HepG2 (cell line): Measurements from ENCODE around the gene CHCHD6. TPM values are rescaled to one million over a fixed set of nuclear protein-coding genes. Genes with fewer than 3 reads are reported as not detected.

Experiments
- ATAC-seq: fragments of 200-7000 bp; cut with Tn5 transposase; 3 replicates; pipeline ENCODE4 v1.9.1; 2020; ENCODE audit warnings: mild to moderate bottlenecking, moderate library complexity
- BruUV-seq: library from RNA; stranded (reverse); fragments of 400-500 nt; replicated peaks from 2 replicates; lab custom pipeline; 2021; lab: Mats Ljungman, UMichigan
- CTCF ChIA-PET: fragments of 300-600 bp; formaldehyde crosslinking; extraction: SDS; loops from one replicate; lab custom pipeline; 2021; ENCODE audit warnings: low total read pairs, inconsistent platforms, low intra/inter-chr PET ratio; lab: Yijun Ruan, JAX
- POLR2A ChIA-PET: fragments of 350-600 bp; sonication (Branson Sonifier 250); formaldehyde crosslinking; loops from one replicate; lab custom pipeline; 2020; ENCODE audit warnings: antibody characterized with exemption, inconsistent platforms; lab: Yijun Ruan, JAX
- DNase-seq: peaks from one replicate; pipeline ENCODE4 v3.0.0-alpha.2; 2015; ENCODE audit warnings: low spot score
- FAIRE-seq: peaks from 3 replicates; lab custom pipeline; 2011; peaks lifted over from hg19 to GRCh38; lab: Jason Lieb, UNC
- H2AFZ ChIP-seq: one replicate; pipeline ENCODE4 v1.6.1; 2011; ENCODE audit warnings: low read length, inconsistent platforms
- H3K27ac ChIP-seq: fragments of 300-600 bp; 3 replicates; pipeline ENCODE4 v1.8.0; 2011; ENCODE audit warnings: mixed run types, mild to moderate bottlenecking, mixed read lengths, low read length, inconsistent platforms; ENCODE audit not compliant: insufficient read depth; ENCODE audit errors: extremely low read length
- H3K27me3 ChIP-seq, 2 experiments: fragments of 200-600 bp in 1 of 2; 2 replicates in 1 of 2; 3 replicates in 1 of 2; pipeline versions ENCODE4 v1.6.0 to v1.8.0; 2011; ENCODE audit warnings: low read length in 2 of 2, mild to moderate bottlenecking in 2 of 2, moderate library complexity in 2 of 2, inconsistent platforms in 1 of 2; ENCODE audit not compliant: insufficient read depth in 2 of 2, control insufficient read depth in 1 of 2
- H3K36me3 ChIP-seq, 2 experiments: fragments of 200-600 bp in 1 of 2; replicated peaks in 1 of 2; 2 replicates in 1 of 2; 3 replicates in 1 of 2; pipeline versions ENCODE4 v1.5.1 to v1.8.0; 2011; ENCODE audit warnings: low read length in 2 of 2, inconsistent platforms in 1 of 2; ENCODE audit not compliant: insufficient read depth in 2 of 2, control insufficient read depth in 1 of 2
- H3K4me1 ChIP-seq: 2 replicates; pipeline ENCODE4 v1.5.1; 2012; ENCODE audit warnings: low read length, inconsistent platforms; ENCODE audit not compliant: insufficient read depth
- H3K4me2 ChIP-seq: 2 replicates; pipeline ENCODE4 v1.6.0; 2011; ENCODE audit warnings: low read depth, low read length, inconsistent platforms
- H3K4me3 ChIP-seq, 3 experiments: fragments of 200-600 bp in 1 of 3; sonication (generic), shearing (Covaris generic) in 1 of 3; replicated peaks in 1 of 3; 2 replicates each; pipeline ENCODE4 v1.5.1; 2011 to 2016; ENCODE audit warnings: low read length in 3 of 3, inconsistent platforms in 2 of 3, low read depth in 2 of 3, mild to moderate bottlenecking in 2 of 3, control low read depth in 1 of 3, mixed read lengths in 1 of 3; ENCODE audit not compliant: insufficient read depth in 1 of 3
- H3K79me2 ChIP-seq: one replicate; pipeline ENCODE4 v1.6.1; 2011; ENCODE audit warnings: low read length, inconsistent platforms; ENCODE audit not compliant: insufficient read depth
- H3K9ac ChIP-seq: 2 replicates; pipeline ENCODE4 v1.6.0; 2011; ENCODE audit warnings: mild to moderate bottlenecking, low read depth, low read length, inconsistent platforms; ENCODE audit not compliant: insufficient read depth
- H3K9me3 ChIP-seq: 2 replicates; pipeline ENCODE4 v1.5.1; 2012; ENCODE audit warnings: mild to moderate bottlenecking, low read length
- H4K20me1 ChIP-seq: 2 replicates; pipeline ENCODE4 v1.6.0; 2011; ENCODE audit warnings: inconsistent platforms, mild to moderate bottlenecking, low read length, moderate library complexity; ENCODE audit not compliant: insufficient read depth
- HNRNPH1 ChIP-seq: fragments of 200-400 bp; formaldehyde crosslinking; optimal IDR thresholded peaks from 2 replicates; pipeline ENCODE3; 2017; ENCODE audit warnings: mild to moderate bottlenecking, low read depth, low read length
- MIXL1 ChIP-seq: IDR thresholded peaks from 2 replicates; pipeline ENCODE4 v1.6.1; 2016
- NBN ChIP-seq: fragments of 450-650 bp; conservative IDR thresholded peaks from 2 replicates; pipeline ENCODE4 v1.6.1; 2017
- NCOA1 ChIP-seq: sonication (generic); formaldehyde crosslinking; IDR thresholded peaks from 2 replicates; pipeline ENCODE4 v1.9.0; 2021; ENCODE audit warnings: missing genetic modification reagents
- NCOR1 ChIP-seq: fragments of 200-600 bp; sonication (generic); IDR thresholded peaks from 2 replicates; pipeline ENCODE4 v1.7.0; 2017; ENCODE audit warnings: antibody characterized with exemption, low read length, borderline replicate concordance
- NR2F1 ChIP-seq, 2 experiments: fragments of 450-650 bp in 1 of 2; formaldehyde crosslinking in 1 of 2; IDR thresholded peaks; 2 replicates each; pipeline versions ENCODE4 v1.5.0 to v1.6.1; 2016 to 2020; ENCODE audit warnings: mild to moderate bottlenecking in 1 of 2, missing compliant biosample characterization in 1 of 2, missing genetic modification reagents in 1 of 2, moderate library complexity in 1 of 2
- RXRB ChIP-seq: IDR thresholded peaks from 2 replicates; pipeline ENCODE4 v1.6.1; 2016; ENCODE audit warnings: borderline replicate concordance, missing genetic modification reagents, missing compliant biosample characterization
- ZBTB21 ChIP-seq: sonication (generic); formaldehyde crosslinking; IDR thresholded peaks from 2 replicates; pipeline ENCODE4 v1.4.0; 2020; ENCODE audit warnings: missing genetic modification reagents
- ZIK1 ChIP-seq: sonication (generic); formaldehyde crosslinking; IDR thresholded peaks from 2 replicates; pipeline ENCODE4 v1.5.0; 2020; ENCODE audit warnings: mild to moderate bottlenecking, low read depth, missing genetic modification reagents, borderline replicate concordance
- ZNF3 ChIP-seq: IDR thresholded peaks from 2 replicates; pipeline ENCODE4 v1.7.0; 2017; ENCODE audit warnings: inconsistent platforms
- ZNF552 ChIP-seq: sonication (generic); formaldehyde crosslinking; IDR thresholded peaks from 2 replicates; pipeline ENCODE4 v1.9.0; 2022; ENCODE audit warnings: missing genetic modification reagents, mild to moderate bottlenecking, borderline replicate concordance
- ZNF644 ChIP-seq: IDR thresholded peaks from 2 replicates; pipeline ENCODE4 v1.6.1; 2016; ENCODE audit warnings: low read depth
- WGBS: methylation state at CpG from one replicate; pipeline ENCODE4 v1.1.6; 2017; ENCODE audit warnings: low lambda C conversion rate; 5-methylcytosine and 5-hydroxymethylcytosine counted together
- in situ Hi-C: cut with HindIII; loops from 2 replicates; pipeline ENCODE4 v1.10.0; 2017; ENCODE audit warnings: low pct_unique_long_range_greater_than_20kb; ENCODE audit not compliant: extremely low pct_ligation_motif_present
- intact Hi-C: fragments of 100-400 bp; cut with micrococcal nuclease; formaldehyde crosslinking; loops from one replicate; pipeline ENCODE4 v1.10.0; 2022; ENCODE audit not compliant: unreplicated experiment
- polyA plus RNA-seq, 8 experiments: library from polyadenylated mRNA; depleted of rRNA in 3 of 8; stranded (reverse) in 7 of 8; unstranded in 1 of 8; fragments of >200 nt; fragmentation: Illumina TruSeq in 4 of 8; extraction: Trizol in 4 of 8; gene quantifications; 2 replicates each; pipeline versions ENCODE4 v1.2.1 to v1.2.3, GENCODE V29; 2011 to 2016; ENCODE audit warnings: low read depth in 4 of 8, missing spikeins in 1 of 8, mixed read lengths in 1 of 8; ENCODE audit not compliant: insufficient read depth in 1 of 8
- total RNA-seq, 5 experiments: library from RNA; depleted of rRNA; stranded (reverse); fragments of >200 nt; fragmentation: Illumina TruSeq; extraction: Trizol; gene quantifications; 2 replicates each; pipeline ENCODE4 v1.2.3, GENCODE V29; 2016; ENCODE audit warnings: low read depth in 1 of 5
- TF ChIP-seq, protein P1 (sequence below): sonication (generic); formaldehyde crosslinking; IDR thresholded peaks from 2 replicates; pipeline ENCODE4; 2020; ENCODE audit warnings: missing genetic modification reagents, mild to moderate bottlenecking, borderline replicate concordance
- TF ChIP-seq, protein P2 (sequence below): fragments of 450-650 bp; IDR thresholded peaks from 2 replicates; pipeline ENCODE4 v1.6.1; 2017

The CHCHD6 gene
- total and polyA plus RNA-seq, 2 of the 13 experiments (the other 11 are each of a cell fraction or from before 2014, with no cell fraction given) = 20.3 to 20.8 TPM

DNA sequence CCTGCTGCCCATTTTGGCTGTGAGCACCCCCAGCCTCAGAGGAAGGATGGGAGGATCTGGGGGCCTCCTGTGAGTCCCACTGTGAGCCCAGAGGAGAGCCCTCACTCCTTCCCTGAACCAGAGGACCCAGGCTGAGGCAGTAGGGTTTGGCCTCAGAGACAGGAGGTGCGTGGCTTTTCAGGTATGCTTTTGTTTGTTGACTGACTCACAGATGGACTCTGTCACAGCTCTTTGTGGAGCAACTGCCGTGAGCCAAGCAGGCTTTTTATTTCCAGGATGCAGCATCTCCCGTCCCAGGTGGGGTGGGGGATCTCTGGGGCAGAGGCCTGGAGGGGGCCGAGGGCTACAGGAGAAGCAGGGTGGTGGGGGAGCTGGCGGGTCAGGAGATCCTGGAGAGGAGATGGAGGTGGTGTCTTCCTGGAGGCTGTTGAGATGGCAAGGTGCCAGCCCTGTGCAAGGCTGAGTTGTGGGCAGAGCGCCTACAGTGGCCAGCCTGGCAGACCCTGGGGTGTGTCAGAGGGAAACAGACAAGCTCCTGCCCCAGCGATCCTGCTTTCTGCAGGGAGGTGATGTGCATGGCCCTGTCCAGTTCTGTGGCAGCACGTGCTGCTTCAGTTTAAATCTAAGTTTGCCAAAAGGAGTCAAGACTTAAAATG, 302.9 kb downstream of the CHCHD6 start:
- H3K9me3 ChIP-seq = no peaks in the 10 kb centered on the region
- H3K4me2 ChIP-seq = no peak overlapping the region
- intact Hi-C loops (no loop called here), in situ Hi-C loops (no loop called here)
- H3K4me3 ChIP-seq = no peak overlapping the region
- no peak overlapping the region for H3K9ac ChIP-seq
- no peak overlapping the region for H3K27ac ChIP-seq
- DNase-seq (no peak), ATAC-seq (no peak), FAIRE-seq (no peak)
- no peak for TF ChIP-seq NCOA1
- TF ChIP-seq ZNF3 = peak; percentile 65; the same call in 1 of the 2 replicates
- no peak for TF ChIP-seq MIXL1
- TF ChIP-seq ZNF552 (CRISPR knock-in tag) = no peak
- TF ChIP-seq RXRB (CRISPR knock-in tag) = no peak
- H4K20me1 ChIP-seq = no peaks in the 10 kb centered on the region
- CTCF ChIA-PET = no interaction called here
- no TSS peak for BruUV-seq
- no peak overlapping the region for H2AFZ ChIP-seq
- no peaks in the 10 kb centered on the region for H3K27me3 ChIP-seq
- POLR2A ChIA-PET = no interaction called here
- WGBS = 97% methylated on average over 4 of the region's 8 CpGs
- H3K4me1 ChIP-seq = no peaks in the 10 kb centered on the region
- no peaks in the 10 kb centered on the region for H3K79me2 ChIP-seq
- H3K36me3 ChIP-seq = peaks cover 9 to 10% of the 10 kb centered on the region in 2 experiments; a peak in 2 of 5 replicates

DNA sequence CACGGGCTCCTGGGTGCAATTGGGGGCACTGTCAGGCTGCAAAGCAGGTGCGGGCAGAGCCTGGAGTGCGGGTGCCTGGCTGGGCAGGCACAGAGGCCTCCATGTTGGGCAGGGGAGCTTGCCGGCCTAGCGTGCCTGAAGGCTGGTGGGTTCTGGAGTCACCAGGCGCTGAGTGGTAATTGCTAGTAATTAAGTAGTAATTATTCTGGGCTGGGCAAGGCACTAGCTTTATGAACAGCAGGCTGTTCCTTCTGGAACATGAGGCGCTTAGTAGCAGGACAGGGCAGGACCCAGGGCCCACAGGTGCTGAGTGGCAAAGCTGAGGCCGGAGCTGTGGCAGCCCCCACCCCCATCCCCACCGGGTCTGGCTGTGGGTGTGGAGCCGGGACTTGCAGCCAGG, 304.2 kb downstream of the CHCHD6 start:
- H3K4me2 ChIP-seq = no peak overlapping the region
- H3K27me3 ChIP-seq = no peaks in the 10 kb centered on the region
- no TSS peak for BruUV-seq
- H3K27ac ChIP-seq = no peak overlapping the region
- no peaks in the 10 kb centered on the region for H3K4me1 ChIP-seq
- no peaks in the 10 kb centered on the region for H3K9me3 ChIP-seq
- H3K4me3 ChIP-seq = no peak overlapping the region
- H4K20me1 ChIP-seq = no peaks in the 10 kb centered on the region
- ATAC-seq (no peak), FAIRE-seq (no peak), DNase-seq (no peak)
- WGBS = 100% methylated on average over 5 of the region's 10 CpGs
- H2AFZ ChIP-seq = no peak overlapping the region
- in situ Hi-C loops (no loop called here), intact Hi-C loops (no loop called here)
- peaks cover 15 to 21% of the 10 kb centered on the region in 2 experiments; a peak in 4 of 5 replicates for H3K36me3 ChIP-seq
- POLR2A ChIA-PET = interaction anchor here (0.6 kb wide), 1 partner anchor 1098 kb away, joined by 3 read pairs; no protein-coding TSS in a partner anchor
- no peaks in the 10 kb centered on the region for H3K79me2 ChIP-seq
- CTCF ChIA-PET = no interaction called here
- no peak overlapping the region for H3K9ac ChIP-seq
- TF ChIP-seq, protein P1, sequence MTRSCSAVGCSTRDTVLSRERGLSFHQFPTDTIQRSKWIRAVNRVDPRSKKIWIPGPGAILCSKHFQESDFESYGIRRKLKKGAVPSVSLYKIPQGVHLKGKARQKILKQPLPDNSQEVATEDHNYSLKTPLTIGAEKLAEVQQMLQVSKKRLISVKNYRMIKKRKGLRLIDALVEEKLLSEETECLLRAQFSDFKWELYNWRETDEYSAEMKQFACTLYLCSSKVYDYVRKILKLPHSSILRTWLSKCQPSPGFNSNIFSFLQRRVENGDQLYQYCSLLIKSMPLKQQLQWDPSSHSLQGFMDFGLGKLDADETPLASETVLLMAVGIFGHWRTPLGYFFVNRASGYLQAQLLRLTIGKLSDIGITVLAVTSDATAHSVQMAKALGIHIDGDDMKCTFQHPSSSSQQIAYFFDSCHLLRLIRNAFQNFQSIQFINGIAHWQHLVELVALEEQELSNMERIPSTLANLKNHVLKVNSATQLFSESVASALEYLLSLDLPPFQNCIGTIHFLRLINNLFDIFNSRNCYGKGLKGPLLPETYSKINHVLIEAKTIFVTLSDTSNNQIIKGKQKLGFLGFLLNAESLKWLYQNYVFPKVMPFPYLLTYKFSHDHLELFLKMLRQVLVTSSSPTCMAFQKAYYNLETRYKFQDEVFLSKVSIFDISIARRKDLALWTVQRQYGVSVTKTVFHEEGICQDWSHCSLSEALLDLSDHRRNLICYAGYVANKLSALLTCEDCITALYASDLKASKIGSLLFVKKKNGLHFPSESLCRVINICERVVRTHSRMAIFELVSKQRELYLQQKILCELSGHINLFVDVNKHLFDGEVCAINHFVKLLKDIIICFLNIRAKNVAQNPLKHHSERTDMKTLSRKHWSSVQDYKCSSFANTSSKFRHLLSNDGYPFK (CRISPR knock-in tag) = no peak
- TF ChIP-seq NR2F1 (CRISPR knock-in tag; IDR thresholded peaks at IDR 0.05) (no peak), HNRNPH1 (no peak), ZNF644 (CRISPR knock-in tag) (no peak), ZIK1 (CRISPR knock-in tag) (no peak), NCOR1 (no peak), ZBTB21 (CRISPR knock-in tag) (no peak), NBN (no peak)
- TF ChIP-seq, protein P2, sequence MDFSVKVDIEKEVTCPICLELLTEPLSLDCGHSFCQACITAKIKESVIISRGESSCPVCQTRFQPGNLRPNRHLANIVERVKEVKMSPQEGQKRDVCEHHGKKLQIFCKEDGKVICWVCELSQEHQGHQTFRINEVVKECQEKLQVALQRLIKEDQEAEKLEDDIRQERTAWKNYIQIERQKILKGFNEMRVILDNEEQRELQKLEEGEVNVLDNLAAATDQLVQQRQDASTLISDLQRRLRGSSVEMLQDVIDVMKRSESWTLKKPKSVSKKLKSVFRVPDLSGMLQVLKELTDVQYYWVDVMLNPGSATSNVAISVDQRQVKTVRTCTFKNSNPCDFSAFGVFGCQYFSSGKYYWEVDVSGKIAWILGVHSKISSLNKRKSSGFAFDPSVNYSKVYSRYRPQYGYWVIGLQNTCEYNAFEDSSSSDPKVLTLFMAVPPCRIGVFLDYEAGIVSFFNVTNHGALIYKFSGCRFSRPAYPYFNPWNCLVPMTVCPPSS = no peak
